ENCODE data around the gene REPS2. TPM values are rescaled to one million over a fixed set of nuclear protein-coding genes. Genes with fewer than 3 reads are reported as not detected.

REPS2 gene
- total RNA-seq, 1 experiment from 2014 or later = 3.7 TPM

- no peak overlapping the region for H3K14ac ChIP-seq (ENCODE audit: insufficient read depth, low read length)
- Mint-ChIP-seq H3K9me3 (peaks cover 6 to 8% of the 10 kb centered on the region in 2 experiments; a peak in 4 of 5 replicates), H3K27me3 (ENCODE audit: low read depth) (peaks cover 12% of the 10 kb centered on the region), H3K4me1 (peaks cover 8 to 9% of the 10 kb centered on the region in 2 experiments; a peak in 3 of 4 replicates), H3K4me3 (no peak overlapping the region), H3K27ac (no peak overlapping the region), H3K36me3 (ENCODE audit: insufficient read depth in 1 of 3, low read depth in 3 of 3) (no peaks in the 10 kb centered on the region)
- no peak overlapping the region for H2BK120ac ChIP-seq (ENCODE audit: low read depth, low read length, poor library complexity, severe bottlenecking)
- H4K8ac ChIP-seq (replicated peaks; ENCODE audit: insufficient read length, low read depth, low read length) = no peak overlapping the region
- no peak overlapping the region for H4K91ac ChIP-seq (ENCODE audit: insufficient read length, low read depth, low read length)
- H3K9me3 ChIP-seq (ENCODE audit: control insufficient read depth, low read depth, low read length) = no peaks in the 10 kb centered on the region
- H2BK5ac ChIP-seq (ENCODE audit: insufficient read length, low read length) = no peak overlapping the region
- H3K4me1 ChIP-seq (ENCODE audit: insufficient read depth, low read length) = no peaks in the 10 kb centered on the region
- H3K23ac ChIP-seq (ENCODE audit: insufficient read length, low read depth, low read length) = no peak overlapping the region
- H2AFZ ChIP-seq (ENCODE audit: low read length) = no peak overlapping the region
- H3K23me2 ChIP-seq (ENCODE audit: insufficient read length, low read depth, low read length, poor library complexity, severe bottlenecking) = no peaks in the 10 kb centered on the region
- no peak overlapping the region for H3T11ph ChIP-seq (ENCODE audit: low read length)
- no peak overlapping the region for H3K9ac ChIP-seq (ENCODE audit: extremely low read depth, insufficient read length, low read length)
- H3K79me2 ChIP-seq (ENCODE audit: insufficient read depth, low read length) = no peaks in the 10 kb centered on the region
- no peak overlapping the region for H2AK5ac ChIP-seq (ENCODE audit: insufficient read length, low read length)
- no peak for DNase-seq
- no peak overlapping the region for H3K4me2 ChIP-seq (ENCODE audit: insufficient read depth, insufficient read length, low read length)
- no peaks in the 10 kb centered on the region for H3K27me3 ChIP-seq (ENCODE audit: insufficient read depth, low read length)
- H2BK12ac ChIP-seq (ENCODE audit: insufficient read length, low read depth, low read length) = no peak overlapping the region
- TF ChIP-seq CTCF (conservative IDR thresholded peaks at IDR 0.05) = no peak
- no CpG with 5 or more reads among the region's 2 CpGs for WGBS (ENCODE audit: extremely low coverage, insufficient read length, low lambda C conversion rate)
- H3K27ac ChIP-seq (ENCODE audit: insufficient read length, low read depth, low read length) = no peak overlapping the region
- no peak overlapping the region for H2BK15ac ChIP-seq (ENCODE audit: low read depth, low read length)
- H4K5ac ChIP-seq (ENCODE audit: insufficient read length, low read depth, low read length) = no peak overlapping the region
- H3K4ac ChIP-seq (ENCODE audit: low read depth, low read length) = no peak overlapping the region
- no peak overlapping the region for H3K56ac ChIP-seq (ENCODE audit: insufficient read length, low read depth, low read length)
- H3K79me1 ChIP-seq (ENCODE audit: insufficient read depth, low read depth, low read length, poor library complexity, severe bottlenecking) = no peaks in the 10 kb centered on the region
- H3K18ac ChIP-seq (ENCODE audit: insufficient read length, low read depth, low read length) = no peak overlapping the region
- no peak overlapping the region for H2BK20ac ChIP-seq (ENCODE audit: low read depth, low read length, poor library complexity, severe bottlenecking)
- no peaks in the 10 kb centered on the region for H4K20me1 ChIP-seq (ENCODE audit: control insufficient read depth, insufficient read depth, insufficient read length)
These were observed 44.4 kb downstream of the REPS2 start for GRCh38 chrX:16990839-16991238.
